ENCODE measurements around the gene KAZALD1. TPM values are rescaled to one million over a fixed set of nuclear protein-coding genes. Genes with fewer than 3 reads are reported as not detected.

Gene KAZALD1
- total RNA-seq, 1 experiment from 2014 or later, result 1.8 TPM

DNA sequence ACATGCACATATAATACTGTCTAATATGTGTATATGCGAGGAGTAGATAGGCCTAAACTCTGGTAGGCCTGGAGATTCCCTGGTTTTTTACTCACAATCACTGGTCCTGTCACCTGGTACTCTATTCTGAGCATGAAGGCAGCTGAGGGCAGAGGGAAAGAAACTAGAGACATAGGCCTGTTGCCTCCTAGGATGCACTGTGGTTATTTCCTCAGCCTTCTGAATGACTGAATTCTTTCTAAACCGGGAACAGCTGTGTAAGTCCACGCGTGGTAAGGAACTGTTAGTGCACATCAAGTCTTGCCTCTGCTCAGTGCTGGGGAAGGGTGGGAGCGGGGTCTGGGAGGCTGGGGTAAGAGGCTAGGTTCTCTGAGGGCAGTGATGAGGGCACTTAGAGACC is 7.7 kb downstream of the KAZALD1 start:
- Mint-ChIP-seq H3K27me3 (ENCODE audit: unreplicated experiment) (peaks cover 30% of the 10 kb centered on the region), H3K9me3 (ENCODE audit: low read depth, unreplicated experiment) (no peaks in the 10 kb centered on the region), H3K4me1 (ENCODE audit: low read depth, unreplicated experiment) (peaks cover 27% of the 10 kb centered on the region), H3K36me3 (ENCODE audit: insufficient read depth, unreplicated experiment) (peaks cover 16% of the 10 kb centered on the region), H3K4me3 (ENCODE audit: low read depth, unreplicated experiment) (no peak overlapping the region), H3K27ac (ENCODE audit: unreplicated experiment) (no peak overlapping the region)
- CTCF ChIA-PET, result no interaction called here
- TF ChIP-seq CTCF (IDR thresholded peaks at IDR 0.05; ENCODE audit: unreplicated experiment), result no peak
- no TSS peak for BruUV-seq (replicated peaks)
- no peak for DNase-seq
- intact Hi-C loops (cut with micrococcal nuclease; ENCODE audit: unreplicated experiment), result no loop called here

DNA sequence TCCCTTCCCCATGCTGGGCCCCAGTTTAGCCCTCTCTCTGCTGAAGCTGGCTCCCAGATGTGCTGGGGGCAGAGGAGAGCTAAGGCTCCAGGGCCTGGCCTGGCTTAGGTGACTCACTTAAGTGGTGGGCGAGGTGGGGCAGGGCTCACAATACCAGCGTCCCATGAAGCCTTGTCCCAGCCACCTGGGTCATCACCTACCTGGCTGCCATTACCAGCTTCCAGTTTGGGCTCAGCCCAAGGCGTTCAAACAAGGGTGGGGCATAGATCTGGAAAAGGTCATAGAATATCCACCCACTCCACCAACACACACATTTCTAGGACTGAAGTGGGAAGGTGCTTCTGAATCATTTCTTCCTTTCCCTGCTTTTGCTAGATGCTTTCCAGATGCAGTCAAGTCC is 8.3 kb downstream of the KAZALD1 start:
- no TSS peak for BruUV-seq (replicated peaks)
- no peak for TF ChIP-seq CTCF (IDR thresholded peaks at IDR 0.05; ENCODE audit: unreplicated experiment)
- intact Hi-C loops (cut with micrococcal nuclease; ENCODE audit: unreplicated experiment), result no loop called here
- peaks cover 20% of the 10 kb centered on the region for H3K4me1 Mint-ChIP-seq (ENCODE audit: low read depth, unreplicated experiment)
- CTCF ChIA-PET, result interaction anchor here (0.6 kb wide), 1 partner anchor 61 kb away, joined by 3 read pairs; the partner anchor contains the start of gene TLX1
- no peaks in the 10 kb centered on the region for H3K9me3 Mint-ChIP-seq (ENCODE audit: low read depth, unreplicated experiment)
- H3K4me3 Mint-ChIP-seq (ENCODE audit: low read depth, unreplicated experiment), result no peak overlapping the region
- H3K27ac Mint-ChIP-seq (ENCODE audit: unreplicated experiment), result no peak overlapping the region
- H3K27me3 Mint-ChIP-seq (ENCODE audit: unreplicated experiment), result peaks cover 36% of the 10 kb centered on the region
- no peak for DNase-seq
- peaks cover 16% of the 10 kb centered on the region for H3K36me3 Mint-ChIP-seq (ENCODE audit: insufficient read depth, unreplicated experiment)

DNA sequence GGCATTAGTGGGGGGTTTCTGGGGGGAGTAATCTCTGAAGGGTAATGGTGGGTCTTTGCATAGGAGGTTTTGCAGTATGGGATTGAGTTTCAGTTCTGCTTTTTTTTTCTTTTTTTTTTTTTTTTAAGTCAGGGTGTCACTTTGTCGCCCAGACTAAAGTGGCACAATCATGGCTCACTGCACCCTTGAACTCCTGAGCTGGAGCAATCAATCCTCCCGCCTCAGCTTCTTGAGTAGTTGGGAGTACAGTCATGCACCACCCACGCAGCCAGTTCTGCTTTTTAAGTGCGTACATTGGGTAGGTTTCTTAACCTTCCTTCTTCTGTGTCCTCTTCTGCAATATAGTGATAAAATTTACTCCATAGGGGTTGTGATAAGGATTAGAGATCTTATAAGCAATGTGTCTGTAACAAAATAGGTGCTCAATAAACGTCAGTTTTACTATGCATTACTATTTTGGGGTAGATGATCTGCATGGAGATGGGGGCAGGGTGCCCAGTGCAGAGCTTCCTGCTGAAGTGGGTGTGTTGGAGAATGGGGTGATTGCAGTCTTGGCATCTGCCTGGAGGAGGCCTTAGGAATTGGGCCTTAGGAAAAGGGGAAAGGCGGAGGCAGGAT is 9.6 kb downstream of the KAZALD1 start:
- no peak for TF ChIP-seq CTCF (IDR thresholded peaks at IDR 0.05; ENCODE audit: unreplicated experiment)
- intact Hi-C loops (cut with micrococcal nuclease; ENCODE audit: unreplicated experiment), result no loop called here
- CTCF ChIA-PET, result interaction anchor here (0.6 kb wide), 1 partner anchor 18 kb away, joined by 4 read pairs; no protein-coding TSS in a partner anchor
- no peak for DNase-seq
- Mint-ChIP-seq H3K27me3 (ENCODE audit: unreplicated experiment) (peaks cover 49% of the 10 kb centered on the region), H3K27ac (ENCODE audit: unreplicated experiment) (no peak overlapping the region), H3K4me1 (ENCODE audit: low read depth, unreplicated experiment) (peaks cover 8% of the 10 kb centered on the region), H3K9me3 (ENCODE audit: low read depth, unreplicated experiment) (no peaks in the 10 kb centered on the region), H3K36me3 (ENCODE audit: insufficient read depth, unreplicated experiment) (peaks cover 12% of the 10 kb centered on the region), H3K4me3 (ENCODE audit: low read depth, unreplicated experiment) (no peak overlapping the region)
- BruUV-seq (replicated peaks), result no TSS peak

GRCh38 chr10:101071885-101072433 is 10.2 kb downstream of the KAZALD1 start:
- intact Hi-C loops (cut with micrococcal nuclease; ENCODE audit: unreplicated experiment), result no loop called here
- no peak for TF ChIP-seq CTCF (IDR thresholded peaks at IDR 0.05; ENCODE audit: unreplicated experiment)
- BruUV-seq (replicated peaks), result no TSS peak
- H3K36me3 Mint-ChIP-seq (ENCODE audit: insufficient read depth, unreplicated experiment), result peaks cover 9% of the 10 kb centered on the region
- no peaks in the 10 kb centered on the region for H3K9me3 Mint-ChIP-seq (ENCODE audit: low read depth, unreplicated experiment)
- H3K4me3 Mint-ChIP-seq (ENCODE audit: low read depth, unreplicated experiment), result no peak overlapping the region
- no peak for DNase-seq
- H3K4me1 Mint-ChIP-seq (ENCODE audit: low read depth, unreplicated experiment), result peaks cover 8% of the 10 kb centered on the region
- no peak overlapping the region for H3K27ac Mint-ChIP-seq (ENCODE audit: unreplicated experiment)
- peaks cover 55% of the 10 kb centered on the region for H3K27me3 Mint-ChIP-seq (ENCODE audit: unreplicated experiment)
- CTCF ChIA-PET, result interaction anchor here (0.6 kb wide), 2 partner anchors 17 to 460 kb away, joined by 4 read pairs; no protein-coding TSS in a partner anchor
